ENCODE results near the gene ACSF3.
"Not testable (repeated sequence)": the region's sequence is repeated elsewhere in the genome, so short reads cannot be mapped to it uniquely, and the experiment has no call there.

Gene ACSF3

DNA sequence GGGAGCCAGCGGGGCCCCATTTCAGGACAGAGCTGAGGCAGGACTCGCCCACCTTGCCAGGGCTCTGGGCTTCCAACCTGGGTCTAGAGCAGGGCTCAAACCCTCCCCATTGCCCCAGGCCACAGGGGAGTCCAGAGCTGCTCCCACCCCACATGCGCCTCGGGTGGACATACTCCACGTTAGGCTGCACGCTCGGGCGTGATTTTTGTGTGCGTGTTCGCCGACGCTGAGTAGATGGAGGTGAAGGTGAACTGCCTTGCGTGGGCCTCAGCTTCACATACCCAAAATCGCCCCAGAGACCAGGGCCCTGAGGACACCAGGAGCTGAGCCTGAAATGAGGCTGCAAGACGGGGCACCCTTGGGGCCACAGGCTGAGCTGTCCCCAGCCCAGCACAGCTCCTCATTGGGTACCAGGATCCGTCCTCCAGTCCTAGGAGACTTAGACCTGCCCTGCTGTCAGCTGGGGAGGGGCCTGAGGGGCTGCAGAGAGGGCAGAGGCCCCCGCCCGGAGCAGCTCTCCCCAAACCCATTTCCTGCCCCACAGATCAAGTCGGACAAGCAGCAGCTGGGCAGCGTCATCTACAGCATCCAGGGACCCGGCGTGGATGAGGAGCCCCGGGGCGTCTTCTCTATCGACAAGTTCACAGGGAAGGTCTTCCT, 86.1 kb downstream of the ACSF3 start:
- H3K4me3 ChIP-seq (replicated peaks; ENCODE audit: low read depth, low read length), result no peak overlapping the region
- no peak for TF ChIP-seq CTCF (IDR thresholded peaks at IDR 0.05; ENCODE audit: low read depth, low read length, missing control alignments)
- DNase-seq (ENCODE audit: extremely low read depth, low read depth), result no peak

- no peak for TF ChIP-seq CTCF (IDR thresholded peaks at IDR 0.05; ENCODE audit: low read depth, low read length, missing control alignments)
- no peak overlapping the region for H3K4me3 ChIP-seq (replicated peaks; ENCODE audit: low read depth, low read length)
- no peak for DNase-seq (ENCODE audit: extremely low read depth, low read depth)
These were observed 89.8 kb downstream of the ACSF3 start for GRCh38 chr16:89183463-89183862.

- no peak overlapping the region for H3K4me3 ChIP-seq (replicated peaks; ENCODE audit: low read depth, low read length)
- no peak for TF ChIP-seq CTCF (IDR thresholded peaks at IDR 0.05; ENCODE audit: low read depth, low read length, missing control alignments)
- no peak for DNase-seq (ENCODE audit: extremely low read depth, low read depth)
These were observed 90.5 kb downstream of the ACSF3 start for GRCh38 chr16:89183975-89184676.

GRCh38 chr16:89184677-89184932, 91.0 kb downstream of the ACSF3 start:
- H3K4me3 ChIP-seq (replicated peaks; ENCODE audit: low read depth, low read length), result no peak overlapping the region
- no peak for TF ChIP-seq CTCF (IDR thresholded peaks at IDR 0.05; ENCODE audit: low read depth, low read length, missing control alignments)
- no peak for DNase-seq (ENCODE audit: extremely low read depth, low read depth)

DNA sequence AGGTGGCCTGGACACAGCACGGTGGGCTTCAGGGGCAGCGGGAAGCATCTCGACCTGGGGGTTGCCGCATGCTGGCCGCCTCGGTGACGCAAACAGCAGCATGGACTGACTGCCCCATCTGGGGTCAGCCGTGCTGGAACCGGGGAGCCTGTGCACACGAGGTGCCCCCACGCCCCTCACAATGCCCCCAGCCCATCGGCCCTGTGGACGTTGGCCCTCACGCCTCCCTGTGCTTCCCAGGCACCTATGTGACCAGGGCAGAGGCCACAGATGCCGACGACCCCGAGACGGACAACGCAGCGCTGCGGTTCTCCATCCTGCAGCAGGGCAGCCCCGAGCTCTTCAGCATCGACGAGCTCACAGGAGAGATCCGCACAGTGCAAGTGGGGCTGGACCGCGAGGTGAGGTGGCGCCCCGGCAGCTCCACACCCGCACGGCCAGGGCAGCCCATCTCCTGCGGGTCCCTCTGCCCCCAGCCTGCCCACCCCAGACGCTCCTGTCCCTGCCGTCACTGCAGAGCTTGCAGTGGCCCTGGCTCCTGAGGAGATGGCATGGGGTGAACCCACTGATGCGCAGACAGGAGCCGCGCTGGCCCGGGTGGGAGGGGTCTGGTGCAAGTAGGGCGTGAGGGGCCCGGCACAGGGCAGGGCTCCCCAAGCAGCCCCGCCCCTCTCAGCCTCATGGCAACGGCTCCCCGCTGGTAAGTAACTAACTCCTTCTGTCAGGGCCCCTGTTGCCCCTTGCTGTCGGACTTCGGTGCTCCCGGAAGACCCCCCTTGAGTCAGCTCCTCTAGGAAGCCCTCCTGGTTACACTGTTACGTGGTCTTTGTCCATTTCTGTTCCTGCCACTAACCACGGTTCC, 91.5 kb downstream of the ACSF3 start:
- H3K4me3 ChIP-seq (replicated peaks; ENCODE audit: low read depth, low read length), result no peak overlapping the region
- no peak for DNase-seq (ENCODE audit: extremely low read depth, low read depth)
- TF ChIP-seq CTCF (IDR thresholded peaks at IDR 0.05; ENCODE audit: low read depth, low read length, missing control alignments), result no peak

DNA sequence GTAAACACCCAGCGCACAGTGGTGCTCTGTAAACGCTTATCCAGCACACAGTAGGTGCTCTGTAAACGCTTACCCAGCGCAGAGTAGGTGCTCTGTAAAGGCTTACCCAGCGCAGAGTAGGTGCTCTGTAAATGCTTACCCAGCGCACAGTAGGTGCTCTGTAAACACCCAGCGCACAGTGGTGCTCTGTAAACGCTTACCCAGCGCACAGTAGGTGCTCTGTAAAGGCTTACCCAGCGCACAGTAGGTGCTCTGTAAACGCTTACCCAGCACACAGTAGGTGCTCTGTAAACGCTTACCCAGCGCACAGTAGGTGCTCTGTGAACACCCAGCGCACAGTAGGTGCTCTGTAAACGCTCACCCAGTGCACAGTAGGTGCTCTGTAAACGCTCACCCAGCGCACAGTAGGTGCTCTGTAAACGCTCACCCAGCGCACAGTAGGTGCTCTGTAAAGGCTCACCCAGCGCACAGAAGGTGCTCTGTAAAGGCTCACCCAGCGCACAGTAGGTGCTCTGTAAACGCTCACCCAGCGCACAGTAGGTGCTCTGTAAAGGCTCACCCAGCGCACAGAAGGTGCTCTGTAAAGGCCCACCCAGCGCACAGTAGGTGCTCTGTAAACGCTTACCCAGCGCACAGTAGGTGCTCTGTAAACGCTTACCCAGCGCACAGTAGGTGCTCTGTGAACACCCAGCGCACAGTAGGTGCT, 92.4 kb downstream of the ACSF3 start:
- H3K4me3 ChIP-seq (replicated peaks; ENCODE audit: low read depth, low read length); DNase-seq (ENCODE audit: extremely low read depth, low read depth): not testable (repeated sequence)

- not testable (repeated sequence) for DNase-seq (ENCODE audit: extremely low read depth, low read depth); H3K4me3 ChIP-seq (replicated peaks; ENCODE audit: low read depth, low read length)
These were observed 93.0 kb downstream of the ACSF3 start for GRCh38 chr16:89186593-89187031.

Data from HFF-Myc (cell line).